Thyroid gland (tissue), 4 donors: ENCODE measurements around the gene BMP6. TPM values are rescaled to one million over a fixed set of nuclear protein-coding genes. Genes with fewer than 3 reads are reported as not detected.

Source experiments
- DNase-seq, 2 donors: peaks; one replicate each; pipeline ENCODE4 v3.0.0-alpha.2; 2019
- H3K27ac ChIP-seq, 3 donors: fragments of 200-600 bp; sonication (generic); 1 replicate in 2 of 3; 2 replicates in 1 of 3; pipeline ENCODE4 v1.5.1; 2016 to 2019; ENCODE audit warnings: mild to moderate bottlenecking in 1 of 3, moderate library complexity in 1 of 3
- H3K27me3 ChIP-seq: fragments of 200-600 bp; sonication (generic); one replicate; pipeline ENCODE4 v1.5.1; 2019
- H3K36me3 ChIP-seq, 2 donors: fragments of 200-600 bp; sonication (generic); one replicate each; pipeline ENCODE4 v1.5.1; 2016 to 2019
- H3K4me1 ChIP-seq, 2 donors: fragments of 200-600 bp; sonication (generic); one replicate each; pipeline ENCODE4 v1.5.1; 2017 to 2019
- H3K4me3 ChIP-seq, 3 donors: fragments of 200-600 bp; sonication (generic); replicated peaks in 1 of 3; 1 replicate in 2 of 3; 2 replicates in 1 of 3; pipeline ENCODE4 v1.5.1; 2016; ENCODE audit warnings: mild to moderate bottlenecking in 1 of 3
- H3K9me3 ChIP-seq: fragments of 200-600 bp; sonication (generic); one replicate; pipeline ENCODE4 v1.5.1; 2017
- CTCF ChIP-seq, 6 experiments: fragments of 200-600 bp in 3 of 6; fragments of 450-650 bp in 3 of 6; sonication (generic) in 3 of 6; IDR thresholded peaks; one replicate each; pipeline ENCODE4 v1.5.1; 2016 to 2019; ENCODE audit warnings: antibody characterized with exemption in 6 of 6, mild to moderate bottlenecking in 2 of 6, inconsistent platforms in 1 of 6, moderate library complexity in 1 of 6
- POLR2A ChIP-seq, 2 donors: fragments of 450-650 bp; IDR thresholded peaks; one replicate each; pipeline ENCODE4 v1.6.1; 2017; ENCODE audit warnings: antibody characterized with exemption in 2 of 2, mild to moderate bottlenecking in 2 of 2, moderate library complexity in 1 of 2
- WGBS, 2 donors: methylation state at CpG; one replicate each; pipeline ENCODE4 v1.1.5; 2017; 5-methylcytosine and 5-hydroxymethylcytosine counted together
- intact Hi-C: fragments of 100-400 bp; cut with DNase I; formaldehyde crosslinking; loops from one replicate; pipeline ENCODE4 v1.15.1; 2023
- total RNA-seq, 4 donors: library from RNA; depleted of rRNA; stranded (reverse); fragments of >200 nt; gene quantifications; one replicate each; pipeline ENCODE4 v1.2.3, GENCODE V29; 2016

Gene BMP6
- total RNA-seq, 4 donors from 2014 or later, result 0.78 to 3.1 (median 1.9) TPM

GRCh38 chr6:7883381-7883780, 157.5 kb downstream of the BMP6 start:
- Histone ChIP-seq H3K9me3 (no peaks in the 10 kb centered on the region), H3K4me1 (no peaks in the 10 kb centered on the region), H3K36me3 (peaks cover 58 to 74% of the 10 kb centered on the region in 2 donors), H3K27me3 (no peaks in the 10 kb centered on the region), H3K27ac (no peak overlapping the region), H3K4me3 (no peak overlapping the region)
- intact Hi-C loops, result no loop called here
- TF ChIP-seq CTCF (IDR thresholded peaks at IDR 0.05) (no peak), POLR2A (IDR thresholded peaks at IDR 0.05) (no peak)
- no peak for DNase-seq
- 92% methylated on average over 8 of the region's 8 CpGs for WGBS, 2 donors

GRCh38 chr6:7886132-7886531, 160.2 kb downstream of the BMP6 start:
- DNase-seq, result no peak
- Histone ChIP-seq H3K27ac (no peak overlapping the region), H3K36me3 (peaks cover 75 to 90% of the 10 kb centered on the region in 2 donors), H3K4me3 (no peak overlapping the region), H3K27me3 (no peaks in the 10 kb centered on the region), H3K4me1 (no peaks in the 10 kb centered on the region), H3K9me3 (no peaks in the 10 kb centered on the region)
- intact Hi-C loops, result no loop called here
- 100% methylated on average over 3 of the region's 3 CpGs for WGBS, 2 donors
- TF ChIP-seq CTCF (IDR thresholded peaks at IDR 0.05) (no peak), POLR2A (IDR thresholded peaks at IDR 0.05) (no peak)

- Histone ChIP-seq H3K4me3 (no peak overlapping the region), H3K36me3 (peaks cover 75 to 86% of the 10 kb centered on the region in 2 donors), H3K4me1 (no peaks in the 10 kb centered on the region), H3K27ac (no peak overlapping the region), H3K27me3 (no peaks in the 10 kb centered on the region), H3K9me3 (no peaks in the 10 kb centered on the region)
- intact Hi-C loops, result no loop called here
- TF ChIP-seq CTCF (IDR thresholded peaks at IDR 0.05), result no peak
- TF ChIP-seq POLR2A (IDR thresholded peaks at IDR 0.05), result no peak
- no peak for DNase-seq
- WGBS, 2 donors, result 98 to 99% methylated on average over 19 to 21 of the region's 21 CpGs
These were observed 161.5 kb downstream of the BMP6 start for GRCh38 chr6:7887278-7887991.

GRCh38 chr6:7888587-7889357, 162.9 kb downstream of the BMP6 start:
- H3K27ac ChIP-seq, result no peak overlapping the region
- H3K9me3 ChIP-seq, result no peaks in the 10 kb centered on the region
- no peaks in the 10 kb centered on the region for H3K27me3 ChIP-seq
- intact Hi-C loops, result no loop called here
- TF ChIP-seq CTCF (IDR thresholded peaks at IDR 0.05) (no peak), POLR2A (IDR thresholded peaks at IDR 0.05) (no peak)
- H3K4me3 ChIP-seq, result no peak overlapping the region
- H3K36me3 ChIP-seq, result peaks cover 75 to 84% of the 10 kb centered on the region in 2 donors
- no peak for DNase-seq
- no peaks in the 10 kb centered on the region for H3K4me1 ChIP-seq
- 93% methylated on average over 20 to 25 of the region's 25 CpGs for WGBS, 2 donors
